CD14-positive monocyte (primary cell): Measurements from ENCODE around the gene MAP1A. TPM values are rescaled to one million over a fixed set of nuclear protein-coding genes. Genes with fewer than 3 reads are reported as not detected.
"Not testable (repeated sequence)": the region's sequence is repeated elsewhere in the genome, so short reads cannot be mapped to it uniquely, and the experiment has no call there.

Experiments used
- DNase-seq, 3 donors: peaks; one replicate each; pipeline ENCODE4 v3.0.0-alpha.2; 2011 to 2022
- H2AFZ ChIP-seq: 2 replicates; pipeline ENCODE4 v1.6.0; 2012; ENCODE audit warnings: mild to moderate bottlenecking, low read depth, low read length, inconsistent platforms; ENCODE audit not compliant: insufficient read depth, poor library complexity, severe bottlenecking
- H3K27ac ChIP-seq, 2 donors: 1 replicate in 1 of 2; 2 replicates in 1 of 2; pipeline ENCODE4 v1.5.1; 2012 to 2013; ENCODE audit warnings: low read length in 2 of 2, control low read depth in 1 of 2, inconsistent platforms in 1 of 2, low read depth in 1 of 2, mild to moderate bottlenecking in 1 of 2
- H3K27me3 ChIP-seq, 2 donors: one replicate each; pipeline versions ENCODE4 v1.6.0 to v1.6.1; 2011 to 2013; ENCODE audit warnings: low read length in 2 of 2; ENCODE audit not compliant: control insufficient read depth in 2 of 2, insufficient read depth in 2 of 2
- H3K36me3 ChIP-seq, 2 donors: replicated peaks in 1 of 2; 1 replicate in 1 of 2; 2 replicates in 1 of 2; pipeline versions ENCODE4 v1.5.1 to v1.6.1; 2012 to 2013; ENCODE audit warnings: low read length in 2 of 2, control low read depth in 1 of 2, inconsistent platforms in 1 of 2, mild to moderate bottlenecking in 1 of 2; ENCODE audit not compliant: insufficient read depth in 2 of 2, control insufficient read depth in 1 of 2
- H3K4me1 ChIP-seq, 2 donors: 1 replicate in 1 of 2; 2 replicates in 1 of 2; pipeline versions ENCODE4 v1.5.1 to v1.6.1; 2012 to 2013; ENCODE audit warnings: low read length in 2 of 2, control low read depth in 1 of 2, inconsistent platforms in 1 of 2, mild to moderate bottlenecking in 1 of 2, moderate library complexity in 1 of 2; ENCODE audit not compliant: insufficient read depth in 2 of 2, control insufficient read depth in 1 of 2
- H3K4me2 ChIP-seq: replicated peaks from 2 replicates; pipeline ENCODE3; 2012; ENCODE audit warnings: low read length, moderate library complexity, mild to moderate bottlenecking; ENCODE audit not compliant: poor library complexity, severe bottlenecking; ENCODE audit errors: extremely low read depth
- H3K4me3 ChIP-seq, 3 experiments: fragments of 200-600 bp in 1 of 3; sonication (generic) in 1 of 3; replicated peaks in 1 of 3; 1 replicate in 2 of 3; 2 replicates in 1 of 3; pipeline ENCODE4 v1.5.1; 2011 to 2013; ENCODE audit warnings: low read length in 3 of 3, mild to moderate bottlenecking in 3 of 3, control low read depth in 2 of 3, low read depth in 2 of 3, inconsistent platforms in 1 of 3, moderate library complexity in 1 of 3
- H3K79me2 ChIP-seq: 2 replicates; pipeline ENCODE4 v1.6.0; 2012; ENCODE audit warnings: mild to moderate bottlenecking, control low read depth, inconsistent platforms, low read length, moderate library complexity; ENCODE audit not compliant: insufficient read depth
- H3K9ac ChIP-seq: 2 replicates; pipeline ENCODE4 v1.6.0; 2017; ENCODE audit warnings: low read length, mild to moderate bottlenecking; ENCODE audit not compliant: insufficient read depth, poor library complexity, severe bottlenecking
- H3K9me3 ChIP-seq, 2 donors: replicated peaks in 1 of 2; 1 replicate in 1 of 2; 2 replicates in 1 of 2; pipeline versions ENCODE4 v1.5.1 to v1.6.1; 2012 to 2013; ENCODE audit warnings: low read length in 2 of 2, control low read depth in 1 of 2; ENCODE audit not compliant: control insufficient read depth in 1 of 2, insufficient read depth in 1 of 2
- H4K20me1 ChIP-seq: 2 replicates; pipeline ENCODE4 v1.6.0; 2012; ENCODE audit warnings: mild to moderate bottlenecking, low read length, control low read depth, moderate library complexity; ENCODE audit not compliant: insufficient read depth
- H3K27ac Mint-ChIP-seq, 7 donors: one replicate each; pipeline ENCODE4 v1.8.0; 2020; ENCODE audit warnings: mild to moderate bottlenecking in 7 of 7, mixed read lengths in 7 of 7, moderate library complexity in 6 of 7, inconsistent platforms in 2 of 7
- H3K27me3 Mint-ChIP-seq, 3 donors: one replicate each; pipeline ENCODE4 v1.8.0; 2021 to 2022; ENCODE audit warnings: low read depth in 3 of 3, mild to moderate bottlenecking in 3 of 3, mixed read lengths in 3 of 3, moderate library complexity in 3 of 3, inconsistent platforms in 1 of 3
- H3K36me3 Mint-ChIP-seq, 2 donors: one replicate each; pipeline ENCODE4 v1.8.0; 2020; ENCODE audit warnings: mixed read lengths in 2 of 2, inconsistent platforms in 1 of 2, mild to moderate bottlenecking in 1 of 2
- H3K4me1 Mint-ChIP-seq: one replicate; pipeline ENCODE4 v1.8.0; 2020; ENCODE audit warnings: mild to moderate bottlenecking, mixed read lengths
- H3K4me3 Mint-ChIP-seq, 2 donors: one replicate each; pipeline ENCODE4 v1.8.0; 2020; ENCODE audit warnings: mild to moderate bottlenecking in 2 of 2, mixed read lengths in 2 of 2, moderate library complexity in 1 of 2
- H3K9me3 Mint-ChIP-seq, 7 donors: one replicate each; pipeline ENCODE4 v1.8.0; 2020 to 2022; ENCODE audit warnings: mixed read lengths in 7 of 7, mild to moderate bottlenecking in 6 of 7, moderate library complexity in 6 of 7, inconsistent platforms in 2 of 7
- WGBS: methylation state at CpG from one replicate; pipeline ENCODE4 v1.1.5; 2013; ENCODE audit warnings: missing lambda C conversion rate; ENCODE audit not compliant: insufficient coverage; 5-methylcytosine and 5-hydroxymethylcytosine counted together
- intact Hi-C, 2 donors: fragments of 100-400 bp; cut with micrococcal nuclease; formaldehyde crosslinking; loops; one replicate each; pipeline versions ENCODE4 v1.15.0 to v1.15.1; 2023
- polyA plus RNA-seq, 3 donors: library from polyadenylated mRNA; depleted of rRNA in 1 of 3; unstranded in 2 of 3; stranded (reverse) in 1 of 3; fragments of 300-500 nt in 2 of 3; fragments of >200 nt in 1 of 3; fragmentation: Illumina TruSeq in 2 of 3; gene quantifications; 1 replicate in 2 of 3; 2 replicates in 1 of 3; pipeline ENCODE4 v1.2.3, GENCODE V29; 2012 to 2021

Gene MAP1A
- polyA plus RNA-seq, 3 donors: 0.01 to 0.02 TPM; not detected in 1

- H3K27me3 Mint-ChIP-seq, H3K4me3 Mint-ChIP-seq, H3K36me3 Mint-ChIP-seq, H3K9ac ChIP-seq, H3K9me3 Mint-ChIP-seq, H3K4me1 ChIP-seq, H3K4me1 Mint-ChIP-seq, H4K20me1 ChIP-seq, H2AFZ ChIP-seq, H3K4me2 ChIP-seq, H3K27me3 ChIP-seq, intact Hi-C loops, H3K4me3 ChIP-seq, H3K27ac ChIP-seq, H3K27ac Mint-ChIP-seq, H3K9me3 ChIP-seq, DNase-seq, H3K36me3 ChIP-seq, H3K79me2 ChIP-seq: not testable (repeated sequence)
- WGBS: no CpG with 5 or more reads among the region's 1 CpG
Measured at GRCh38 chr15:43574607-43575006, 57.2 kb downstream of the MAP1A start.

Other genes starting within 250 kb of the MAP1A start
- not detected for gene TGM7, start 215.4 kb upstream of the MAP1A start, polyA plus RNA-seq
- 1 to 10 TPM in 2 of 3 donors, under 1 TPM in 1; 0.78 to 1.6 (median 1.4) TPM for gene LCMT2, start 187.0 kb upstream of the MAP1A start, polyA plus RNA-seq
- gene ZSCAN29, start 146.6 kb upstream of the MAP1A start, polyA plus RNA-seq: 1 to 10 TPM; 2.6 to 7.4 (median 4.3) TPM
- 1 to 10 TPM; 4.7 to 7.6 (median 6.1) TPM for gene TUBGCP4, start 146.5 kb upstream of the MAP1A start, polyA plus RNA-seq
- 1 to 10 TPM; 1.8 to 6.7 (median 3.1) TPM for gene TP53BP1, start 24.5 kb upstream of the MAP1A start, polyA plus RNA-seq
- 10 to 100 TPM in 1 of 3 donors, 1 to 10 TPM in 1, under 1 TPM in 1; 0.95 to 19.9 (median 2.0) TPM for gene PPIP5K1, start 72.6 kb downstream of the MAP1A start, polyA plus RNA-seq
- gene CKMT1B, start 76.4 kb downstream of the MAP1A start, polyA plus RNA-seq: not detected
- under 1 TPM in 1 of 3 donors, not detected in 2; 0.37 TPM for gene STRC, start 101.2 kb downstream of the MAP1A start, polyA plus RNA-seq
- 1 to 10 TPM in 1 of 3 donors, not detected in 2; 2.5 TPM for gene CATSPER2, start 131.2 kb downstream of the MAP1A start, polyA plus RNA-seq
- not detected for gene CKMT1A, start 176.3 kb downstream of the MAP1A start, polyA plus RNA-seq
- gene PDIA3, start 228.8 kb downstream of the MAP1A start, polyA plus RNA-seq: 100 to 1,000 TPM; 101 to 305 (median 195) TPM